Duodenal mucosa (tissue), 2 donors: ENCODE data around the gene ARL9.

Source experiments
- H3K27ac ChIP-seq: one replicate; pipeline ENCODE4 v1.7.0; 2013; ENCODE audit warnings: low read depth, low read length
- H3K27me3 ChIP-seq, 2 donors: one replicate each; pipeline ENCODE4 v1.7.0; 2013; ENCODE audit warnings: low read length in 2 of 2, control low read depth in 1 of 2; ENCODE audit not compliant: insufficient read depth in 2 of 2, control insufficient read depth in 1 of 2
- H3K36me3 ChIP-seq, 2 donors: one replicate each; pipeline ENCODE4 v1.7.0; 2013; ENCODE audit warnings: low read length in 2 of 2, control low read depth in 1 of 2; ENCODE audit not compliant: insufficient read depth in 2 of 2, control insufficient read depth in 1 of 2
- H3K4me1 ChIP-seq, 2 donors: one replicate each; pipeline ENCODE4 v1.7.0; 2013; ENCODE audit warnings: low read length in 2 of 2, control low read depth in 1 of 2; ENCODE audit not compliant: insufficient read depth in 2 of 2, control insufficient read depth in 1 of 2
- H3K4me3 ChIP-seq, 2 donors: one replicate each; pipeline ENCODE4 v1.7.0; 2013; ENCODE audit warnings: low read length in 2 of 2, low read depth in 1 of 2
- H3K9ac ChIP-seq, 2 donors: one replicate each; pipeline ENCODE4 v1.7.0; 2013; ENCODE audit warnings: low read length in 2 of 2, low read depth in 1 of 2
- H3K9me3 ChIP-seq, 2 donors: one replicate each; pipeline ENCODE4 v1.7.0; 2013; ENCODE audit warnings: low read length in 2 of 2, control low read depth in 1 of 2; ENCODE audit not compliant: control insufficient read depth in 1 of 2

Gene ARL9

DNA sequence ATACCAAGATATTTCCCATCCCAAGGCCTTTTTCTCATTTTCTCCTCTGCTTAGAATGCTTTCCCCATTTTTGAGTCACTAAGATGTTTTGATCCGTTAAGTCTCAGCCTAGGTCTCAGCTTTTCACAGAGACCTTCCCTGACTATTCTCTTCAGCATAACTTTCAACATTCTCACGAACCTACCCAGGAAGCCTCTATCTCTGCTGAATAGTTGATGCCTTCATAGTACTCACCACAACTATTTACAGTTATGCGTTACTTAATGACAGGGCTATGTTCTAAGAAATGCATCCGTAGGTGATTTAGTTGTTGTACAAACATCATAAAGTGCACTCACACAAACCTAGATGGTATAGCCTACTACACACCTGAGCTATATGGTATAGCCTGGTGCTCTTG, 64.5 kb downstream of the ARL9 start:
- no peak overlapping the region for H3K27ac ChIP-seq
- no peaks in the 10 kb centered on the region for H3K4me1 ChIP-seq
- H3K4me3 ChIP-seq, result no peak overlapping the region
- H3K36me3 ChIP-seq, result no peaks in the 10 kb centered on the region
- no peaks in the 10 kb centered on the region for H3K27me3 ChIP-seq
- H3K9me3 ChIP-seq, result no peaks in the 10 kb centered on the region
- no peak overlapping the region for H3K9ac ChIP-seq
